ENCODE measurements around the gene CHTF8.
"Not testable (repeated sequence)": the region's sequence is repeated elsewhere in the genome, so short reads cannot be mapped to it uniquely, and the experiment has no call there.

The CHTF8 gene

GRCh38 chr16:69139464-69139863 lies 7.1 kb upstream of the CHTF8 start:
- not testable (repeated sequence) for DNase-seq (ENCODE audit: low read depth, low spot score)

DNA sequence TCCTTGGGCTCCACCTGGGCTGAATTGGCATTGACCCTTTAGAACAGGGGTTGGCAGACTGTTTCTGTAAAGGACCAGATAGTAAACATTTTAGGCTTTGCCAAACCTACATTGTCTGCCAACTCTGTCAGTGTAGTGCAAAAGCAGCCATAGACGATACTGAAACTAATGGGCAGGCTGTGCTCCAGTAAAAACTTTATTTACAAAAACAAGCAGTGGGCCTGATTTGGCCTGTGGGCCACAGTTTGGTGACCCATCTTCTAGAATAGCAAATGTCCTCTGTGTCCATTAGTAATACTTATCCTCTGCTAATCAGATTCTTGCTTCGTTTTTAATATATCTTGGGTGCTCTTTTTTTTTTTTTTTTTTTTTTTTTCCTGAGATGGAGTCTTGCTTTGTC lies 6.2 kb upstream of the CHTF8 start:
- DNase-seq (ENCODE audit: low read depth, low spot score) = no peak

DNA sequence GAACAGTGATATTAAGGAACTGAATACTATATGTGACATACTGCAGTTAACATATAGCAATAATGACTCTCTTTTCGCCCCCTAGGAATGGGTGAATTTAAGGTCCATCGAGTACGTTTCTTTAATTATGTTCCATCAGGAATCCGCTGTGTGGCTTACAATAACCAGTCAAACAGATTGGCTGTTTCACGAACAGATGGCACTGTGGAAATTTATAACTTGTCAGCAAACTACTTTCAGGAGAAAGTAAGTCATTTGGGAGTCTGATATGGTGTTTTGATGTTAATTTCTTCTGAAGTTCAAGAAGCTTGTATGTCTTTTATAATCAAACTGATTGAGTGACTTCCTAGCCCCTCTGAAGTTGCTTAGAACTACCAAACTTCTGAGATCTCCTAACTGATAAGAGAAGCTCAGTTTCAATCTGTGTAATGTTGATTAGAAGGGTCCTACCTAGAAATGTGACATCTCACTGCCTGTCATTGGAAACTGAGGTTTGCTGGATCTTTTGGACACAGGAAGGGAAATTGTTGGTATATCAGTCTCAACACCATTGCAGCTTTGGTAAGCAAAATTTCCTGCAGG lies 1.1 kb upstream of the CHTF8 start:
- DNase-seq (ENCODE audit: low read depth, low spot score) = no peak

GRCh38 chr16:69131839-69132423 lies 457 bp downstream of the CHTF8 start:
- peak; percentile 42 for DNase-seq (ENCODE audit: low read depth, low spot score)

DNA sequence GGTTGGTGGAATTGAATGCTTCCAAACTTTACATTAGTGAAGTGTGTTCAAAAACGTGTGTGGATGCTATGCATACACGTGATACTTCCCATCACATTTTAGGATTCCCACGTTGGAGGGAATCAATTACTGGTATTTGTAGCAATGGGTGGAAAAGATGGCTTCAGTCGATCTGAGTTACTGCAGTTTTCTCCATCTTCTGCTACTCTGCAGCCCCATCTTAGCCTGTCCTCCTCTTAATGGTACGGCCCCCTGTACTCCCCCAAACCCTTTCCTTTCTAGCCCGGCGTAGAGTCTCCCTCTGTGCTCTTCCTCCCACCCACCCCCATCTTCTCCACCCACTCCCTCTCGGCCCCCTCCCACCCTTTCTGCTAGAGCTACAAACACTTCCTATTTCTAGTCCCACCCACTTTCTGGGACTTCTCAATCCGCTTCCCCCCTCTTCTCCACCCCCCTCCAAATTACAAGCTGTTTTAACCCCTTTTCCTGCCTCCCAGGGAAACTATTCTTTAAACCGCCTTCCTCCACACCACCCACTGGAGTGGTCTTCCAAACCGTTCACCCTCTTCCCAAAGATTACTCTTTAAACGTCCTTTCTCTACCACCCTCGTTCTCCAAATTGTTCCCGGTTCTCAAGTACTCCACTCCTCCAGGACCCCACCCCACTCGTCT lies 1.1 kb downstream of the CHTF8 start:
- no peak for DNase-seq (ENCODE audit: low read depth, low spot score)

DNA sequence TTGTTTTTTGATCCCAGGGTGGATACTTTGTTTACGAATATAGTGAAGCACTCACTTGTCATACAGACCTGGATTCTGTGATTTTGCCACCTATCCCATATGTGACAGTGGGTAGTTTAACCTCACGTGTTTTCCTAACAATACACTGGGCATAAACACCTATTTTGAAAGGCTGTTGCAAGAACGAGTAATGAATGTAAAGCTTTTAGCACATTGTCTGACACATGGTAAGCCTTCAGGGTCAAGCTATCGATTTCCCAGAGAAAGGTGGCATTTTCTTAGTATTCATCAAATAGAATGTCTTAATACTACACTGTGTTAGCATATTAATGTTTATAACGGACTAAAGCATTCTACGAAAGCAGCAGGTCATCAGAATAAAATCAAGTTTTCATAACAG lies 1.9 kb downstream of the CHTF8 start:
- no peak for DNase-seq (ENCODE audit: low read depth, low spot score)

GRCh38 chr16:69127966-69128510 lies 4.3 kb downstream of the CHTF8 start:
- no peak for DNase-seq (ENCODE audit: low read depth, low spot score)

- DNase-seq (ENCODE audit: low read depth, low spot score) = not testable (repeated sequence)
Measured at GRCh38 chr16:69126801-69127200, 5.6 kb downstream of the CHTF8 start.

DNA sequence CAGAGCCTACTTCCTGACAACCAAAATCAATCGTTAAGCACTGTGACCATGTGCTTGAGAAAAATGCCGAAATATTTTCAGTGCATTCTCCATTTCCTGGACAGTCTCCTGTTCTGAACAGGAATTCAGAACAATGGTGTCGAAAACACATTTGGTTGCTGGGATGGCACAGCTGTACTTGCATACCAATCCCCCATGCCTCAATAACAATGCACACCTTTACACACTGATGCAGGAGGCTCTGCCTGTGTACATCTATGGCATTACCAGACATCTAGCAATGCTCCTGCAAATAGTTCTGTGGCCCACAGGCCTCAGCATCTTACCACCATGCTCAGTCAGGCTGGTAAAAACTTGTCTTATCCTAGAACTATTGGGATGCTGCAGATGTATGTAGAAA lies 6.2 kb downstream of the CHTF8 start:
- DNase-seq (ENCODE audit: low read depth, low spot score) = no peak

- not testable (repeated sequence) for DNase-seq (ENCODE audit: low read depth, low spot score)
Measured at GRCh38 chr16:69124961-69125360, 7.4 kb downstream of the CHTF8 start.

- DNase-seq (ENCODE audit: low read depth, low spot score) = not testable (repeated sequence)
Measured at GRCh38 chr16:69124406-69124805, 8.0 kb downstream of the CHTF8 start.

DNA sequence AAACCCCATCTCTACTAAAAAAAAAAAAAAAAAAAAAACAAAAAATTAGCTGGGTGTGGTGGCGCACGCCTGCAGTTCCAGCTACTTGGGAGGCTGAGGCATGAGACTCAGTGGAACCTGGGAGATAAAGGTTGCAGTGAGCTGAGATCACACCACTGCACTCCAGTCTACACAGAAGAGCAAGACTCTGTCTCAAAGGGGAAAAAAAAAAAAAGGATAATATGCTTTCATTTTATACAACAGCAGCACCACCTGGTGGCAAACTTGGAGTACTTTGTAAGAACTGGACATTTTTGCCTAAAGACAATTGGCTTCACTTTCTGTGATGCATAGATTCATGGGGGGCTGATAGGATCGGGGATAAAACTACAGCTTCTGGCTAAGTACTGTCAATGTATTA lies 8.5 kb downstream of the CHTF8 start:
- peak; percentile 47 for DNase-seq (ENCODE audit: low read depth, low spot score)

- DNase-seq (ENCODE audit: low read depth, low spot score) = no peak
Measured at GRCh38 chr16:69120096-69120664, 12.2 kb downstream of the CHTF8 start.

DNA sequence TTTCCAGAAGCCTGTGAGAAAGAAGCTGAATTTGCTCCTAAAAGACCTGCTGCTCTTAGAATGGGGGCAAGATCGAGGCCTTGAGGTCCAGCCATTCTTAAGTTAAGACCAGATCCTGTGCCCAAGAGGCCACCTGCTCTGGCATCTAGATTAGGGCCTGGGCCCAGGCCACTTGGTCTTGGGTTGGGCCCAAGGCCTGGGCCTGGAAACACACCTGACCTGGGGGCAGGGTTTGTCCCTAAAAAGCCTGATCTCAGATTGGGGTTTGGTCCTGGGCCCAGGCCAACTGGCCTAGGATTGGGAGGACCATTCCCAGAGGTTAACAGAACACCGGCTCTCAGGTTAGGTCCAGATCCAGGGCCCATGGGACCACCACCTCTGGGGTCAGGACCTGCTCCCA lies 12.9 kb downstream of the CHTF8 start:
- no peak for DNase-seq (ENCODE audit: low read depth, low spot score)

- no peak for DNase-seq (ENCODE audit: low read depth, low spot score)
Measured at GRCh38 chr16:69118994-69119393, 13.4 kb downstream of the CHTF8 start.

DNA sequence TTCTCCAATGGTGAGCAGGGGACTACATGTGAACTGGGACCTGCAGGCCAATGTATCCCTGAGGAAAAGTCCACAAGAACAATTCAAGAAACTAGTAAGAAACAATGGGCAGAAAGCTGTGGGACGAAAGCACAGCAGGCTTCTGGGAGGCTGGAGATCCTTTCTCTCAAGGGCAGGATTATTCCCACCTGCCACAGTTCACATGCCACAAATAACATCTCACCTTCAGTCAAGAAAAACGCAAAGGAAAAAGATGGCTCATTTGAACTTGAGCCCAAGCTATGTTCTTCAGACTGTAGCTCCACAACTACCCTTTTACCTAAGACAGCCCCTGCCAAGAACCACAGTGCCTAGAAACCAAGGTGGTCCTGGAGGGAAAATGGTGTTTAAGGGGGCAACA lies 13.9 kb downstream of the CHTF8 start:
- no peak for DNase-seq (ENCODE audit: low read depth, low spot score)

- no peak for DNase-seq (ENCODE audit: low read depth, low spot score)
Measured at GRCh38 chr16:69116906-69117305, 15.5 kb downstream of the CHTF8 start.

DNA sequence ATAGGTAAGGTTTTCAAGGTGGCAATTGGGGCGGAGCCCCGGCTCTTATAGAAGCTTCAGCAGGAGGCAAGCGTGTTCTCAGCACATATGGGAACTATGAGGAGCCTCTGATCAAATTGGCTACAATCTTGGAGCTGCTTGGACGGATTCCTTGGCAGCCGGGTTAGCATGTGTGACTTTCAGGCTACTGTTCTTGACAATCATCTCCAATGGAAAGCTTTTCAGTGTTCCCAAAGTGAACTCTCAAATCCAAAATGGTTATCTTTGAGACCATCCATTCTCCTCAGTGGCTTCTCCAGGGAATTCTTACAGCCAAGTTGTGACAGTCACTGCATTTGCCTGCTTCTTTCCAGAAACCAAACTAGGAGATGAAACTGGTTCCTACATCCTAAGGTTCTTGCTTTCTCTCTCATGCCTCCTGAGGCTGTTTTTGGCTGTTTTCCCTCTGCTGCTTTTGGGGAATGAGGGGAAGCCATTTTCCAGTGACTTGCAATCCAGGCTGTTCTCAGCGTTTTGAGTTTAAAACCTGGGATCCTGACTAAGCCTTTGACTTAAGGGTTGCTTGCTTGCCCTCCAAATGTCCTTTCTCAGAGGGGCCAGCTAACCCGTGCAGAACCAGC lies 16.0 kb downstream of the CHTF8 start:
- no peak for DNase-seq (ENCODE audit: low read depth, low spot score)

DNA sequence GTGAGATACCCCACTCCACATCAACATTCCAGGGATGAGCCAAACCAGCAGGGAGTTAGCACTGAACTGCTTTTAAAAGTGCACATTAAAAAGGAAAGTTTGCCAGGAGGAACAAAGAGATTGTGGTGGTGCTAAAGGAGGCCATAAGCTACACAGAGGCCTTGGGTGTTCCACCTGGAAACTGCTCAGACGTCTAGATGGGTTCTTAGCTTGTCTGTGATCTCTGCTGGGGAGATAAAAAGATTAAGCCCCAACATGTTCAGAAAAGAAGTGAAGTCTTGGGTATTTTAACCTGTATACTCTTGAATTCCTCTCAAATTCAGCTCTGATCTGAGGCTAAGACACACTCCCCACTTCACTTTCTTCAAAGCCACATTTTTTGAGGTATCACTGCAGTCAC lies 16.6 kb downstream of the CHTF8 start:
- no peak for DNase-seq (ENCODE audit: low read depth, low spot score)

GRCh38 chr16:69115361-69115760 lies 17.0 kb downstream of the CHTF8 start:
- no peak for DNase-seq (ENCODE audit: low read depth, low spot score)

- no peak for DNase-seq (ENCODE audit: low read depth, low spot score)
Measured at GRCh38 chr16:69114976-69115355, 17.4 kb downstream of the CHTF8 start.

- no peak for DNase-seq (ENCODE audit: low read depth, low spot score)
Measured at GRCh38 chr16:69114346-69114975, 17.9 kb downstream of the CHTF8 start.
